HG02884 (cell line): ENCODE data around the gene HS3ST6.
"Not testable (repeated sequence)": the region's sequence is repeated elsewhere in the genome, so short reads cannot be mapped to it uniquely, and the experiment has no call there.

ENCODE experiments used
- ATAC-seq: cut with Tn5 transposase; IDR thresholded peaks from one replicate; pipeline ENCODE4 v1.9.1; 2021; ENCODE audit warnings: mild to moderate bottlenecking, moderate library complexity; ENCODE audit not compliant: unreplicated experiment

Gene HS3ST6

DNA sequence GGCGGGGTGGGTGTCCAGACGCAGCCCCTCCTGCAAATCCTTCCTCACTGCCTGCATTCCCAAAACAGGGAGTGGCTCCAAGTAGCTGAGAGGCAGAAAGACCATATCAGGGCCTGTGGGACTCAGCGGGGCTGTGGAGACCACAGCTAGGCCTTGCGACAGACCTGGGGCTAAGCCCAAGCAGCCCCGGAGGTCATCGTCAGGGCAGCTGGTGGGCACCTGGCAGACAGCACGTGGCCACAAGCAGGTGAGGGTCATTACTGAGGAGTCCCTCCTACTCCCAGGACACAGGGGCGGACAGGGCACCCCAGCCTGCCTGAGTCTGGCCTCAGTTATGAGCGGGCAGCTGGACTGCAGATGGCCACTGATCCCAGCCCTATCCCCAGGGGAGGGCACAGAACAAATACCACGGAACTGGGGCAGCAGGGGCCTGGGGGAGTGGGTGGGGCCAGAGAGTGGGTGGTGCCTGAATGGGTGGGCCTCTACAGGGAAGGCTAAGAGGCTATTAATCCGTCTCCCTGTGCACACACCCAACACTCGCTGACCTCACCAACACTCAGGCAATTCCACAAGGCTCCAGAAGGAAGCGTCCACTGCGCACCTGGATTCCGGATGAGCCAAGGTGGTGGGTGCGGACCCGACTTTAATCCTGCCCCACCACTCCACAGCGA, 8.5 kb downstream of the HS3ST6 start:
- no peak for ATAC-seq

GRCh38 chr16:1908983-1909382, 9.2 kb downstream of the HS3ST6 start:
- no peak for ATAC-seq

DNA sequence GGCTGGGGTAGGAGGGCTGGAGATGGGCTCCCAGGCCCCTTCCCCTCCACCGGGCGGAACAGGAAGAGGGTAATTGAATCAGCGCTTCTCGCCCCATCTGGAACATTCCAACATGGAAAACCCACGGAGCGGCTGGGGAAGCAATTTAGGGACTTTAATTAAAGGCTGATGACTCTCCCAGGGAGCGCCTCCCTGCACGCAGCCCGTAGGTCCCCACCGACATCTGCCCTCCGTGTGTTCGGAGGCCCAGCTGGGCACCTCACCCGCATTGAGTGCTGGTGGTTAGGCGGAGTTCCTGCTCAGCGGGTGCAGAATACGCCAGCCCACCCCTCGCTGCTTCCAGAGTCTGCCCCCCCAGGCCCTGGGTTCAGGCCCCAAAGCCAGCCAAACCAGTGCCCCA, 10.0 kb downstream of the HS3ST6 start:
- ATAC-seq = no peak

DNA sequence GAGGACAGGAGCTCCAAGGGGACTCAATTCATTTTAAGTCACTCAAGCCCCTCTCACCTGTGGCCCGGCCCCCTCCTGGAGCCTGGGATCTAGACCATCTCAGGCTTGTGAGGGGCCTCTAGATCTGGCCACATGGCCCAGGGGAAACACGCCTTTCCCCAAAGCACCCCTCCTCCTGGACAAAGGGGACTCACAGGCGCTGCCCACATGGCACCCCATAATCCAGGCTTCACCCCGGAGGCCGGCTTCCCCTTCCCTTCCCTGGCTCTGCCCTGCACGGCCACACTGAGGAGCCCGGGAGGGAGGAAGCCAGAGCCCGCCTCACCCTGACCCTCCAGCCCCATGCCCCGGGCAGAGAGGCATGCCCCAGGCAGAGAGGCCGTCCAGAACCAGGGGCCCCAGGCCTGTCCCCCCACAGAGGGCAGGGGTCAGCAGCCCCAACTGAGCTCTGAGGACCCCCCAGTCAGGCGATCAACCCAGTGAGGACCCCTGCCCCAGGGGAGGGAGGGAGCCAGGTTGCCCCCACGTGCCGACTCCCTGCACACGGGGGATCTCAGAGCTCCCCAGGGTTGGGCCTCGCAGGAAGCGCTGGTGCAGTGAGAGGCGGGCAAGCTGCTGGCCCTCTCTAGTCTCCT, 10.9 kb downstream of the HS3ST6 start:
- no peak for ATAC-seq

DNA sequence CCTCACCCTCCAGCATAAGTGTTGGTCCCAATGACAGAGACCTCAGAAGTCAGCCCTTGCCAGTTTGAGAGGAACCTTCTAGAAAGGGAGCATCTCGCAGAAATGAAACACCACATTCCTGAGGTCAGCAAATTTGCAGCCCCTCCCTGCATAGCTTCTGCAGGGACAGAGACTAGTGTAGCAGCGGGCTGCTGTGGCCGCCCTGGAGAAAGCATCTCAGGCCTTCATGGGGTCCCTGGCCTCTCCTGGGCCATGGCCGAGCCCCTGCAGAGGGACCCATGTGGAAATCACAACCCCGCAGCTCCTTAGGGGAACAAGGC, 11.4 kb downstream of the HS3ST6 start:
- ATAC-seq = no peak

DNA sequence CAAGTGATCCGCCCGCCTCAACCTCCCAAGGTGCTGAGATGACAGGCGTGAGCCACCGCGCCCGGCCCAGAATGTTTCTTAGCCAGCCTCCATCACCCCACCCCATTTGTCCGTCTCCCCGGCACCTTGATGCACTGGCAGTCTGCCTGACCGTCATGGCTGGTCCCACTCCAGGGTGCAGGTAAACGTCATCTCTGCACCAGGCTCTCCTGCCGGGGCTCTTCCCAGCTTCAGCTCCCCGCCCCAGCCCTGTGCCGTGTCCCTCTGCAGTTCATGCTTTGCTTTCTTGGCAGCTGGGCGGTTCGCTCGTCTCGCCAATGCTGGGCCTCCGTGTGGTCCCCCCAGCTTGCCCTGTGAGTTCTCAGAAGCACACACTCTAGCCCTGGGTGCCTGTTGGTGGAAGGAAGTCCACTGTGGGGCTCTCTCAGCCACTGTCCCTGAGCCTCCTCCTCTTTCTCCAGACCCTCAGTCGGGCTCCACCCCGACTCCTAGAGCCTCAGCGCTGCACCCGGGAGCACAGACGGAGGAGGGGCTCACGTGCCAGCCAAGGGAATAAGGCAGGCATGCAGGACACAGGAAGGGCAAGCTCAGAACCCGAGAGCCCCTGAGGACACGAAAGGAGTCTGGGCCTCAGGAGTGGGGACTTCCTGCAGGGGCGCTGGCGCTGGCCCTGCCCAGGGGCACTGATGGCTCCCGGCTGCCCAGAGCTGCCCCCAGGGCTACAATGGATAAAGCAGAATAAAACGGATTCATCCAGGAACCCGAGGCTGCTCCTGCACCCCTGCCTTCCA, 12.0 kb downstream of the HS3ST6 start:
- ATAC-seq = no peak

DNA sequence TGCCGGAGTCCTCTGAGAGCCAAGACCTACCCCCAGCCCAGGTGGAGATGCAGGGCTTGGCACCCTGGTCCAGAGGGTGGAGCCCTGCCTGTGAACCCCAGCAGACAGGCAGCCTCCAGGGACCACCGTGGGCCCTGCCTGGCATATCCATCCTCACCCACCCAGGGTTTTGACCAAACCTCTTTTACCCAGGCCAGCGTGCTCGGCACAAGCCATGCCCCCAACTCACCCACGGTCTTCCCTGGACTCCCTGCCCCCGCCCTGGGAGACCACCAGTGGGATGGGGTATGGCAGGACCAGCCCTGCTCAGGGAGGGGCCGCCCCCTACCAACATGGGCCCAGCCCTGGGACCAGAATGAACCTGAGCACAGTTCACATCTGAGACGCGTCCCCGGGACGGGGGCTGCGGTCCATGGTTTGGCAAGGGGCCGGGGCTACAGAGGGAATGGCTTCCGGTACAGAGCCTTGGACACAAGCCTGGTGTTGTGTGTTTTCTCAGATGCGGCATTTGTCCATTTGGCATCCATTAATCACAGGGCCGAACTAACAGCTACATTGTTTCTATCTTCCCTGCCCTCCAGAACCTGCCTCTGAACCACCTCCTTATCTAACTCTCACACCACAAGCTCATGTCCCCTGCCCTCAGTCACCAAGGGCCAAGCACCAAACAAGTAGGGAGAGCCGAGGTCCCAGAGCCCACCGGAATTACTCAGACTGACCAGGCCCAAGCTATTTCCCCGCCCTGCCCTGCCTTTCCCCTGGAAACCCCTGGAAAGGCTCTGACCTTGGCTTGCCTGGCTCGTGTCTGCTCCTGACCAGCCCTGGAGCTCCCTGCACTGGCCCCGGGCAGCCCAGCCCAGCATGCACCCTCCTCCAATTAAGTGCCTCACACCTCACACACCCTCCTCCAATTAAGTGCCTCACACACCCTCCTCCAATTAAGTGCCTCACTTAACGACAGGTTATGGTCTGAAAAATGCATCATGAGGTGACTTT, 14.1 kb downstream of the HS3ST6 start:
- ATAC-seq = no peak

DNA sequence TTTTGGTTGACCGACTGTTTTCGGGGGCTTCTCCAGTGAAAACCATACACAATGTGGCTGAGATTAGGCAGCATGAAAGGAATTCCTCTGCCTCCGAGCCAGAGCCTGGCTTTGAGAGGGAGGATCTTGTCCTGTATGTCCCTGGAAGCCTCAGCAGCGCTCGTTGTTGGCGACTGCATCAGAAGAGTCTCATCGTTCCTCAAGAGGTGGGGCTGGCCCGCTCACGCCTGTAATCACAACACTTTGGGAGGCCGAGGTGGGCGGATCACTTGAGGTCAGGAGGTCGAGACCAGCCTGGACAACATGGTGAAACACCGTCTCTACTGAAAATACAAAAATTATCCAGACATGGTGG, 15.0 kb downstream of the HS3ST6 start:
- no peak for ATAC-seq

- ATAC-seq = no peak
These were observed 15.5 kb downstream of the HS3ST6 start for GRCh38 chr16:1902547-1903219.

DNA sequence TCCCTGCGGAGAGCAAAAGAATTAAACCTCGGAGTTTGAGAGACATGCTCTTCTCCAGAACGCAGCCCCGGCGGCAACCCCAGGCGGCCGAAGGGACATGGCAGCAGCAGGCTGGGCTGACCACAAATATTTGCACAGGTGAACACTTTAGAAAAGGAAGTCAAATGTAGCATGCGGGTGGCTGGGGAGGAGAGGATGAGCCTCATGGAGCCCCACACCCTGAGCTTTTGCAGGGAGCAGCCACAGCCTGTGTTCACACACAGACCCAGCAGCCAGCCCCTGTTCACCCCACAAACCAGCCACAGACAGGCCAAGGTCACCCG, 17.8 kb downstream of the HS3ST6 start:
- no peak for ATAC-seq

GRCh38 chr16:1899641-1900451, 18.4 kb downstream of the HS3ST6 start:
- ATAC-seq = no peak

- not testable (repeated sequence) for ATAC-seq
These were observed 20.5 kb downstream of the HS3ST6 start for GRCh38 chr16:1897692-1898091.

DNA sequence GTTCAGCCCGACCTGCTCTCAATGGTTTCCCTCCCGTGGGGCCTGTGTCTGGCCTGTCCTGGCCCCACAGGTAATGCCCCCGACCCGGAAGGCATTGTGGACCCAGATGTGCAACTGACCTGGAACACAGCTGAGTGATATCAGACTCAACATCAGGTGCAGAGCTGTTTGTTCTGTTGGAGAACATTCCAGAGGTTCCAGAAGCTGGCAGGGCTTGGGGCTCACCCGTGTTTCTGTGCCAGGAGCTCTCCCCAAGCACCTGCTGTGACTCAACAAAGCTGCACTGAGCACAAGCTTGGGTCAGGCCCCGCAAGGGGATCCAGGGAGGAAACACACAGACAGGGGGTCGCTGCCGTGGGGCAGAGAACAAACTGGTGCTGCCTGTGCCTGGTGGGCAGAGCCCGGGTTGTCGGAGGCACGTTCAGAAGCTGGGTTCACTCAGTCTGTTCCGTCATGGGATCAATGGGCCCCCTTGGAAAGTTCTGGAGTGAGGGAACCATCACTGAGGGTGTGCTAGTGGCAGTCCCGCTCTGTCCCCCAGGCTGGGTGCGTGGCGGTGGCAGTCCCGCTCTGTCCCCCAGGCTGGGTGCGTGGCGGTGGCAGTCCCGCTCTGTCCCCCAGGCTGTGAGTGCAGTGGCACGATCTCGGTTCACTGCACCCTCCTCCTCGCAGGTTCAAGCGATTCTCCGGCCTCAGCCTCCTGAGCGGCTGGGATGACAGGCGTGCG, 22.1 kb downstream of the HS3ST6 start:
- no peak for ATAC-seq

- no peak for ATAC-seq
These were observed 23.1 kb downstream of the HS3ST6 start for GRCh38 chr16:1895068-1895467.

GRCh38 chr16:1890708-1891050, 27.5 kb downstream of the HS3ST6 start:
- ATAC-seq = no peak

GRCh38 chr16:1890024-1890707, 28.0 kb downstream of the HS3ST6 start:
- no peak for ATAC-seq

DNA sequence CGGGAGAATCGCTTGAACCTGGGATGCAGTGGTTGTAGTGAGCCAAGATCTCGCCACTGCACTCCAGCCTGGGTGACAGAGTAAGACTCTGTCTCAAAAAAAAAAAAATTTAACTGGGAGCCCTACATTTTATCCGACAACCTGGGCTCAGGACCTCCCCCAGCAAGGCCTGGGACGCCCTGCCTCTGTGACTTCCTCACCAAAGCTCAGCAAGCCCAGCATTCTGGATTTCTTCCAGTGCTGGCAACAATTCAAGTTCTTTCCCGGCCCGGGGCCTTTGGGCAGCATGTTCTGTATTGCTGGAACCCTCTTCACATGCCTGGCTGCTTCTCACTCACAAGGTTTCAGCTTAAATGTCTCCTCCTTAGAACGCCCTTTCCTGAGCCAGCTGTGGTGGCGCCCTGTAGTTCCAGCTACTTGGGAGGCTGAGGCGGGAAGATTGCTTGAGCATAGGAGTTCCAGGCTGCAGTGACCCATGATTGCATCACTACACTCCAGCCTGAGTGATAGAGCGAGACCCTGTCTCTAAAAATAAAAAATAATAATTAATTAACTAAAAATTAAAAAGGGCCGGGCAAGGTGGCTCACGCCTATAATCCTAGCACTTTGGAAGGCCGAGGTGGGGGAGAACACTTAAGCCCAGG, 30.4 kb downstream of the HS3ST6 start:
- no peak for ATAC-seq

DNA sequence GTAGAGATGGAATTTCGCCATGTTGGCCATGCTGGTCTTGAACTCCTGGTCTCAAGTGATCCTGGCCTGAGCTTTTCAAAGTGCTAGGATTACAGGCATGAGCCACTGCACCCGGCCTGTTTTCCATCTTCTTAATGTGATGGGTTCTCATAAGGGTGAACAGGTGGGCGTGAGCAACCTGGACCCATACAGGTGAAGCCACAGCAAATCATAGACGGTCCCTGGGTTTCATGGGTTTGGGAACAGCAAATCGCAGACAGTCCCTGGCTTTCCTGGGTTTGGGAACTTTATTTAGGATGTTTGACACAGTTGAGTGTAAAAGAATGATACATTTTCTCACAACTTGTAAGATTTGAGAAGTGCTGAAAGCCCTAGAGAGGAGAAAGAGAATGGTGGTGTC, 33.3 kb downstream of the HS3ST6 start:
- no peak for ATAC-seq
